Medulla oblongata (tissue), 1 donor: Measurements from ENCODE around the gene SLC12A1.
"Not testable (repeated sequence)": the region's sequence is repeated elsewhere in the genome, so short reads cannot be mapped to it uniquely, and the experiment has no call there.

ENCODE experiments used
- DNase-seq: peaks from one replicate; pipeline ENCODE4 v3.0.0-alpha.2; 2015; ENCODE audit errors: extremely low spot score

Gene SLC12A1

GRCh38 chr15:48307586-48307985 lies 101.5 kb downstream of the SLC12A1 start:
- no peak for DNase-seq

GRCh38 chr15:48309740-48310139 lies 103.6 kb downstream of the SLC12A1 start:
- no peak for DNase-seq

GRCh38 chr15:48313216-48313615 lies 107.1 kb downstream of the SLC12A1 start:
- DNase-seq = no peak

GRCh38 chr15:48315041-48315440 lies 108.9 kb downstream of the SLC12A1 start:
- DNase-seq = no peak

- no peak for DNase-seq
These were observed 111.1 kb downstream of the SLC12A1 start for GRCh38 chr15:48317221-48317620.

GRCh38 chr15:48318131-48318530 lies 112.0 kb downstream of the SLC12A1 start:
- DNase-seq = no peak

- DNase-seq = no peak
These were observed 117.2 kb downstream of the SLC12A1 start for GRCh38 chr15:48323294-48323693.

GRCh38 chr15:48324949-48325348 lies 118.8 kb downstream of the SLC12A1 start:
- no peak for DNase-seq

GRCh38 chr15:48325400-48325799 lies 119.3 kb downstream of the SLC12A1 start:
- DNase-seq = no peak

- not testable (repeated sequence) for DNase-seq
These were observed 120.1 kb downstream of the SLC12A1 start for GRCh38 chr15:48326180-48326579.

- peak; percentile 14 for DNase-seq
These were observed 124.1 kb downstream of the SLC12A1 start for GRCh38 chr15:48330105-48330785.

- DNase-seq = peak; percentile 86
These were observed 125.0 kb downstream of the SLC12A1 start, which contains the start of gene DUT for GRCh38 chr15:48330855-48331795. DUT (plus strand) TSS chr15:48331429; CDS start chr15:48331516, 87 bp downstream.

- DNase-seq = peak; percentile 74
These were observed 125.9 kb downstream of the SLC12A1 start for GRCh38 chr15:48331796-48332641.

- DNase-seq = no peak
These were observed 126.5 kb downstream of the SLC12A1 start for GRCh38 chr15:48332642-48333034.

GRCh38 chr15:48333540-48333939 lies 127.4 kb downstream of the SLC12A1 start:
- DNase-seq = no peak

GRCh38 chr15:48334260-48334659 lies 128.2 kb downstream of the SLC12A1 start:
- no peak for DNase-seq

- no peak for DNase-seq
These were observed 130.8 kb downstream of the SLC12A1 start for GRCh38 chr15:48336940-48337339.

- no peak for DNase-seq
These were observed 131.5 kb downstream of the SLC12A1 start for GRCh38 chr15:48337607-48338006.

GRCh38 chr15:48340111-48340510 lies 134.0 kb downstream of the SLC12A1 start:
- no peak for DNase-seq

GRCh38 chr15:48343865-48344264 lies 137.8 kb downstream of the SLC12A1 start:
- no peak for DNase-seq

GRCh38 chr15:48345516-48345915 lies 139.4 kb downstream of the SLC12A1 start:
- no peak for DNase-seq
